PC-3 (cell line): ENCODE results near the gene DLK1. TPM values are rescaled to one million over a fixed set of nuclear protein-coding genes. Genes with fewer than 3 reads are reported as not detected.

Experiments used
- ATAC-seq: fragments of 200-7000 bp; cut with Tn5 transposase; 2 replicates; pipeline ENCODE4 v1.9.1; 2020; ENCODE audit warnings: mild to moderate bottlenecking, moderate library complexity
- BruUV-seq: library from RNA; stranded (reverse); fragments of 400-500 nt; replicated peaks from 2 replicates; lab custom pipeline; 2021; lab: Mats Ljungman, UMichigan
- CTCF ChIA-PET: fragments of 300-600 bp; sonication (Branson Sonifier 250); formaldehyde crosslinking; loops from one replicate; lab custom pipeline; 2022; ENCODE audit warnings: antibody characterized with exemption; lab: Charles Lee
- POLR2A ChIA-PET: fragments of 300-600 bp; sonication (Branson Sonifier 250); formaldehyde crosslinking; loops from one replicate; lab custom pipeline; 2022; ENCODE audit warnings: antibody characterized with exemption; ENCODE audit not compliant: unreplicated experiment; lab: Charles Lee
- DNase-seq: peaks from one replicate; pipeline ENCODE4 v3.0.0-alpha.2; 2015
- H2AFZ ChIP-seq: fragments of 300-600 bp; sonication (generic); 2 replicates; pipeline ENCODE4 v1.6.0; 2016; ENCODE audit warnings: antibody characterized with exemption, low read length
- H3F3A ChIP-seq: fragments of 300-600 bp; sonication (generic); one replicate; pipeline ENCODE4 v1.6.0; 2017; ENCODE audit warnings: antibody characterized with exemption, low read length, control low read depth, mild to moderate bottlenecking; ENCODE audit not compliant: unreplicated experiment
- H3K27ac ChIP-seq: fragments of 300-600 bp; sonication (generic); 2 replicates; pipeline ENCODE4 v1.5.1; 2016; ENCODE audit warnings: mild to moderate bottlenecking, low read length
- H3K27me3 ChIP-seq: fragments of 300-600 bp; sonication (generic); 2 replicates; pipeline ENCODE4 v1.6.1; 2016; ENCODE audit warnings: low read length, mixed read lengths
- H3K36me3 ChIP-seq: fragments of 300-600 bp; sonication (generic); 2 replicates; pipeline ENCODE4 v1.6.1; 2016; ENCODE audit warnings: low read depth, mixed run types, low read length, mixed read lengths
- H3K4me1 ChIP-seq: fragments of 300-600 bp; sonication (generic); 2 replicates; pipeline ENCODE4 v1.5.1; 2016; ENCODE audit warnings: low read length; ENCODE audit not compliant: insufficient read depth
- H3K4me2 ChIP-seq: fragments of 300-600 bp; sonication (generic); 2 replicates; pipeline ENCODE4 v1.6.0; 2016; ENCODE audit warnings: low read length
- H3K4me3 ChIP-seq: fragments of 300-600 bp; sonication (generic); 2 replicates; pipeline ENCODE4 v1.5.1; 2016; ENCODE audit warnings: mild to moderate bottlenecking, low read length, mixed read lengths
- H3K79me2 ChIP-seq: fragments of 300-600 bp; sonication (generic); 2 replicates; pipeline ENCODE4 v1.6.1; 2017; ENCODE audit warnings: low read length, mixed read lengths
- H3K9ac ChIP-seq: fragments of 300-600 bp; sonication (generic); 2 replicates; pipeline ENCODE4 v1.6.0; 2016; ENCODE audit warnings: mild to moderate bottlenecking, low read length
- H3K9me2 ChIP-seq: fragments of 300-600 bp; sonication (generic); replicated peaks from 2 replicates; pipeline ENCODE4 v1.6.1; 2016; ENCODE audit warnings: mixed run types, low read length, mixed read lengths
- H3K9me3 ChIP-seq: fragments of 300-600 bp; sonication (generic); 2 replicates; pipeline ENCODE4 v1.6.1; 2016; ENCODE audit warnings: low read length, mixed read lengths
- H4K20me1 ChIP-seq: fragments of 300-600 bp; sonication (generic); 2 replicates; pipeline ENCODE4 v1.6.1; 2016; ENCODE audit warnings: low read length, mixed read lengths
- CTCF ChIP-seq: fragments of 300-600 bp; sonication (generic); conservative IDR thresholded peaks from 2 replicates; pipeline ENCODE4 v1.5.1; 2017; ENCODE audit warnings: antibody characterized with exemption, low read depth, mild to moderate bottlenecking, low read length
- EZH2 ChIP-seq: fragments of 300-600 bp; sonication (generic); IDR thresholded peaks from one replicate; pipeline ENCODE4 v1.6.1; 2017; ENCODE audit warnings: antibody characterized with exemption, mild to moderate bottlenecking, low read length; ENCODE audit not compliant: unreplicated experiment
- EZH2phosphoT487 ChIP-seq: fragments of 300-600 bp; sonication (generic); IDR thresholded peaks from 2 replicates; pipeline ENCODE4 v1.6.1; 2018; ENCODE audit warnings: mild to moderate bottlenecking, antibody characterized with exemption, low read length, borderline replicate concordance
- intact Hi-C: fragments of 100-400 bp; cut with micrococcal nuclease; formaldehyde crosslinking; loops from 2 replicates; pipeline ENCODE4 v1.9.0; 2023
- total RNA-seq: library from RNA; depleted of rRNA; stranded (reverse); fragments of >200 nt; gene quantifications from 2 replicates; pipeline ENCODE4 v1.2.3, GENCODE V29; 2014

Gene DLK1
- total RNA-seq, 1 experiment from 2014 or later = not detected

GRCh38 chr14:100748944-100749343 lies 22.3 kb downstream of the DLK1 start:
- POLR2A ChIA-PET = no interaction called here

GRCh38 chr14:100749967-100750597 lies 23.4 kb downstream of the DLK1 start:
- BruUV-seq = no TSS peak
- DNase-seq = no peak
- H3K4me3 ChIP-seq = no peak overlapping the region
- H4K20me1 ChIP-seq = no peaks in the 10 kb centered on the region
- H3K27ac ChIP-seq = no peak overlapping the region
- ATAC-seq = no peak
- TF ChIP-seq CTCF (no peak), EZH2phosphoT487 (no peak), EZH2 (no peak)
- H3K9me3 ChIP-seq = no peaks in the 10 kb centered on the region
- H2AFZ ChIP-seq = no peak overlapping the region
- peaks cover 13% of the 10 kb centered on the region for H3K4me1 ChIP-seq
- no peak overlapping the region for H3K9ac ChIP-seq
- no peaks in the 10 kb centered on the region for H3K9me2 ChIP-seq
- POLR2A ChIA-PET = no interaction called here
- no peaks in the 10 kb centered on the region for H3K27me3 ChIP-seq
- H3K4me2 ChIP-seq = no peak overlapping the region
- H3K36me3 ChIP-seq = no peaks in the 10 kb centered on the region
- CTCF ChIA-PET = no interaction called here
- H3F3A ChIP-seq = no peaks in the 10 kb centered on the region
- no peaks in the 10 kb centered on the region for H3K79me2 ChIP-seq
- intact Hi-C loops = no loop called here

More at GRCh38 chr14:100748944-100749343, 22.3 kb downstream of the DLK1 start:
- Histone ChIP-seq H4K20me1 (no peaks in the 10 kb centered on the region), H3K36me3 (no peaks in the 10 kb centered on the region), H3K9me3 (no peaks in the 10 kb centered on the region), H3K9me2 (no peaks in the 10 kb centered on the region), H3K9ac (no peak overlapping the region), H3K27me3 (no peaks in the 10 kb centered on the region), H3K79me2 (no peaks in the 10 kb centered on the region), H2AFZ (no peak overlapping the region), H3K4me1 (peaks cover 12% of the 10 kb centered on the region), H3K27ac (no peak overlapping the region), H3K4me2 (no peak overlapping the region), H3K4me3 (no peak overlapping the region), H3F3A (no peaks in the 10 kb centered on the region)
- CTCF ChIA-PET = no interaction called here
- DNase-seq (no peak), ATAC-seq (no peak)
- no peak for TF ChIP-seq EZH2
- TF ChIP-seq CTCF = no peak
- no peak for TF ChIP-seq EZH2phosphoT487
- no TSS peak for BruUV-seq
- intact Hi-C loops = no loop called here
